ENCODE data around the gene BIRC5.
"Not testable (repeated sequence)": the region's sequence is repeated elsewhere in the genome, so short reads cannot be mapped to it uniquely, and the experiment has no call there.

The BIRC5 gene

GRCh38 chr17:78230996-78231935 is 17.2 kb downstream of the BIRC5 start, which contains the start of gene TMEM235:
Gene TMEM235 (plus strand): TSS chr17:78231631. CDS start chr17:78232024, 393 bp downstream.
- FAIRE-seq (no peak), DNase-seq (ENCODE audit: insufficient read length, low spot score) (no peak)
- TF ChIP-seq SPI1 (IDR thresholded peaks at IDR 0.05; ENCODE audit: low read depth, low read length), result no peak
- TF ChIP-seq POLR2A (IDR thresholded peaks at IDR 0.05; ENCODE audit: low read depth, low read length), result no peak
- TF ChIP-seq POU2F2 (IDR thresholded peaks at IDR 0.05; ENCODE audit: low read depth, low read length), result no peak
- TF ChIP-seq PAX5 (IDR thresholded peaks at IDR 0.05; ENCODE audit: insufficient read depth, low read length, severe bottlenecking), result no peak
- no peak for TF ChIP-seq POLR2AphosphoS5 (IDR thresholded peaks at IDR 0.05; ENCODE audit: low read depth, low read length)
- no peak for TF ChIP-seq TAF1 (IDR thresholded peaks at IDR 0.05; ENCODE audit: low read depth, low read length)

DNA sequence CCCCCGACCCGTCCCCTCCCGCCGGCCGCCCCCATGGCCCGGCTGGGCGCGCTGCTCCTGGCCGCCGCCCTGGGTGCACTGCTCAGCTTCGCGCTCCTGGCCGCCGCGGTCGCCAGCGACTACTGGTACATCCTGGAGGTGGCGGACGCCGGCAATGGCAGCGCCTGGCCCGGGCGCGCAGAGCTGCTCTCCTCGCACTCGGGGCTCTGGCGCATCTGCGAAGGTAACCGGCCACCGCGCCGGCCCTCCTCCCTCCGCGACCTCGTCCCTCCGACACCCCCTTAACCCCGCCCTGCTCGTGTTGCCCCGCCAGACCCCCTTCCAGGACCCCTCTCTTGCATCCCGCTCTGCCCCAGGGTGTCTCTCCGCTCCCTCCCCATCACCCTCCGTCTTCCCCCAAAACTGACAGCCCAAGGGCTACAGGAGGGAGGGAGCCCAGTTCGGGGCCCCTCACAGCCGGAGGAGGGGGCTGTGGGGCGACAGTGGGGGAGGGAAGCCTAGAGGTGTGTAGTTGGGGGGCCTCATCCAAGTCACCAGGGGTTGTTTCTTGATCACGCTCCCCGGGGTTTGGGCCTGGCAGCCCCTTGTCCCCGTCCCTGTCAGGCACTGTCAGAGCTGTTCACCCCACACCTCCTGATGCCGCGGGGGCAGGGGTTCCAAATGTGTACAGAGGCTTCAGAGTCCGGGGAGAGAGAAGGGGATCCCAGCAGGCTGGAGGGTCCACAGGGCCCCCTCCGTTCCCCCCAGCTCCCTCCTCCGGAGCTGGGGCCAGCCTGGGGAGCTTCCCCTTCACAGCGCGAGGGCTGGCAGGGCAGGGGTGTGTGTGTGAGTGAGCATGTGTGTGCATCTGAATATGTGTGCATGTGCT is 18.2 kb downstream of the BIRC5 start:
- no peak for FAIRE-seq
- TF ChIP-seq POLR2AphosphoS5 (IDR thresholded peaks at IDR 0.05; ENCODE audit: low read depth, low read length) (no peak), SPI1 (IDR thresholded peaks at IDR 0.05; ENCODE audit: low read depth, low read length) (no peak), POU2F2 (IDR thresholded peaks at IDR 0.05; ENCODE audit: low read depth, low read length) (no peak), POLR2A (IDR thresholded peaks at IDR 0.05; ENCODE audit: low read depth, low read length) (no peak), PAX5 (IDR thresholded peaks at IDR 0.05; ENCODE audit: insufficient read depth, low read length, severe bottlenecking) (no peak), TAF1 (IDR thresholded peaks at IDR 0.05; ENCODE audit: low read depth, low read length) (no peak)
- peak; percentile 54 for DNase-seq (ENCODE audit: insufficient read length, low spot score)

DNA sequence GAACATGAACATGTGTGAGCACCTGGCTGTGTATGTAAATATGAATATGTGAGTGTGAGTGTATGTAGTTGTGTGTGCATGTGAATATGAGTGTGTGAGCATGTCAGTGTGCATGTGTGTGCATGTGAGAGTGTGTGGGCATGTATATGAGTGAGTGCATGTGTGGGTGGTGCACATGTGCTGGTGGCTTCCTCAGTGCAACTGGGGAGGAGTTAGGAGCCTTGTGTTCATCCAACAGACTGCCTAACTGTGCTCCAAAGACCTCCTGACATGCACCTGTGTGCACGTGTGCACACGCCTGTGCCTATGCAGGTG is 18.8 kb downstream of the BIRC5 start:
- TF ChIP-seq POLR2AphosphoS5 (IDR thresholded peaks at IDR 0.05; ENCODE audit: low read depth, low read length) (no peak), PAX5 (IDR thresholded peaks at IDR 0.05; ENCODE audit: insufficient read depth, low read length, severe bottlenecking) (no peak), TAF1 (IDR thresholded peaks at IDR 0.05; ENCODE audit: low read depth, low read length) (no peak), POLR2A (IDR thresholded peaks at IDR 0.05; ENCODE audit: low read depth, low read length) (no peak), SPI1 (IDR thresholded peaks at IDR 0.05; ENCODE audit: low read depth, low read length) (no peak)
- DNase-seq (ENCODE audit: insufficient read length, low spot score) (no peak), FAIRE-seq (peak; percentile 85)

DNA sequence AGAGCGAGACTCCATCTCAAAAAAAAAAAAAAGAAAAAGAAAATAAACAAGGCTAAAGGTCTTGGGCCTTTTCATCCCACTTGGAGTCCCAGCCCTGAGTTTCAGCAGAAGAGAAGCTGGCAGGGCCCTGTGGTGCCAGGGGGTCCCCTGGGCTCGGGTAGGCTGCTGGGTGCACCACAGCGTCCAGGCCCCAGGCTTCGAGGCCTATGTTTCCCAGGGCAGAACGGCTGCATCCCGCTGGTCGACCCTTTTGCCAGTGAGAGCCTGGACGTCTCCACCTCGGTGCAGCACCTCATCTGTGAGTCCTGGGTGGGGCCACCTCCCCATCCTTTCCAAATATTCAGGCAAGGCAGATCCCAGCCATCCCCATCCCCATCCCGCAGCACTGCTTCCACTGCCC is 19.6 kb downstream of the BIRC5 start:
- no peak for DNase-seq (ENCODE audit: insufficient read length, low spot score)
- no peak for FAIRE-seq

GRCh38 chr17:78234261-78234865 is 20.3 kb downstream of the BIRC5 start:
- no peak for FAIRE-seq
- TF ChIP-seq PAX5 (IDR thresholded peaks at IDR 0.05; ENCODE audit: insufficient read depth, low read length, severe bottlenecking) (no peak), POLR2A (IDR thresholded peaks at IDR 0.05; ENCODE audit: low read depth, low read length) (no peak), POU2F2 (IDR thresholded peaks at IDR 0.05; ENCODE audit: low read depth, low read length) (no peak), TAF1 (IDR thresholded peaks at IDR 0.05; ENCODE audit: low read depth, low read length) (no peak), SPI1 (IDR thresholded peaks at IDR 0.05; ENCODE audit: low read depth, low read length) (no peak), POLR2AphosphoS5 (IDR thresholded peaks at IDR 0.05; ENCODE audit: low read depth, low read length) (no peak)
- no peak for DNase-seq (ENCODE audit: insufficient read length, low spot score)

More for the DNA sequence above, 19.6 kb downstream of the BIRC5 start:
- TF ChIP-seq POU2F2 (IDR thresholded peaks at IDR 0.05; ENCODE audit: low read depth, low read length), result no peak
- no peak for TF ChIP-seq PAX5 (IDR thresholded peaks at IDR 0.05; ENCODE audit: insufficient read depth, low read length, severe bottlenecking)
- no peak for TF ChIP-seq POLR2AphosphoS5 (IDR thresholded peaks at IDR 0.05; ENCODE audit: low read depth, low read length)
- no peak for TF ChIP-seq POLR2A (IDR thresholded peaks at IDR 0.05; ENCODE audit: low read depth, low read length)
- TF ChIP-seq SPI1 (IDR thresholded peaks at IDR 0.05; ENCODE audit: low read depth, low read length), result no peak
- TF ChIP-seq TAF1 (IDR thresholded peaks at IDR 0.05; ENCODE audit: low read depth, low read length), result no peak

DNA sequence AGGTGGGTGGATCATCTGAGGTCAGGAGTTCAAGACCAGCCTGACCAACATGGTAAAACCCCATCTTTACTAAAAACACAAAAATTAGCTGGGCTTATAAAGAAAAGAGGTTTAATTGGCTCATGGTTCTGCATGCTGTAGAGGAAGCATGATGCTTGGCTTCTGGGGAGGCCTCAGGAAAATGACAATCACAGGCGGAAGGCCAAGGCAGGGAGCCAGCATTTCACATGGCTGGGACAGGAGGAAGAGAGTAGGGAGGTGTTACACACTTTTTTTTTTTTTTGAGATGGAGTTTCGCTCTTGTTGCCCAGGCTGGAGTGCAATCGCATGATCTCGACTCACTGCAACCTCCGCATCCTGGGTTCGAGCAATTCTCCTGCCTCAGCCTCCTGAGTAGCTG is 21.0 kb downstream of the BIRC5 start:
- FAIRE-seq; DNase-seq (ENCODE audit: insufficient read length, low spot score): not testable (repeated sequence)

DNA sequence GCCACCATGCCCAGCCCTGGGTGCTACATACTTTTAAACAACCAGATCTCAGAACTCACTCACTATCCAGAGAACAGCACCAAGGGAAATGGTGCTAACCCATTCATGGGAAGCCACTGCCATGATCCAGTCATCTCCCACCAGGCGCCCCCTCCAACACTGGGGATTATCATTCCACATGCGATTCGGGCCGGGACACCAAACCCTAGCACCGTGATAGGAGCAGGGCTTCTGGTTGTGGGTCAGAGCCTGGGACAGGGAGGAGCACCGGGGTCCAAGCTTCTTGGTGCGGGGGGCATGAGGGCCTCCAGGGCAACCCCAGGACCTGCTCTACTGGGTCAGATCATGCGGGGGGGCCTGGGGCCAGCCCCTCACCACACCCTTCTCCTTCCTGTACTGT is 21.8 kb downstream of the BIRC5 start:
- FAIRE-seq (no peak), DNase-seq (ENCODE audit: insufficient read length, low spot score) (no peak)
- no peak for TF ChIP-seq POU2F2 (IDR thresholded peaks at IDR 0.05; ENCODE audit: low read depth, low read length)

DNA sequence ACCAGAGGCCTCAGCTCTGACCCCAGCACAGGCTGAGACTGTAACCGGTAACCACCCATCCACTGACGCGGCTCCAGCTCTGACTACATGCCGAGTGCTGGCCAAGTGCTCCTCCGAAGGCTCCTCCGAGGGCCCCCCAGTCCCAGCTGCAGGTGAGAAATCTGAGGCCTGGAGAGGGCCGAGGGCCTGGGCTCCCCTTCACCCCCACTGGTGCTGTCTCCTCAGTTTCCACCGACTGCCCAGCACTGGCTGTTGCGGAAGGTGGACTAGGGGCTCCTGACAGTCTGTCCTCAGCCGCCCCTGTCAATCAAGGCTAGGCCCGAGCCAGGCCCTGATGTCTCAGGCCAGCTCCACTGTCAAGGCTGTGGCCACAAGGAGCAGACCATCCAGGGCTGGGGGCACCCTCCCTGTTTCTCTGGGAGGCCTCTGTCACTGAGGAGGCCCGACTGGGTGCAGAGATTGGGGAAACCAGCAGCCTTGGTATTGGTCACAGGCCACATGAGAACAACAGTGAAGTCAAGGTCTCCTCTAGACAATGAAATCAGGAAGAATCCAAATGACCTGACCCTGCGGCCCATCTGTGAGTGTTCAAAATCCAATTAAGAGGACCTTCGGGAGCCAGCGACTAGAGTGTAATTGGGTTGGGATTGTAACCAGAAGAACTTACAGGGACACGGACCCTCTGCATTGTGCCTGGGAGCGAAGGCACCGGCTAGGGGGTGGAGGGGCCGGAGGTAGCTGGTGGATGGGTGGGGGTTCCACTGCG is 22.5 kb downstream of the BIRC5 start:
- no peak for DNase-seq (ENCODE audit: insufficient read length, low spot score)
- FAIRE-seq, result no peak
- TF ChIP-seq POLR2A (IDR thresholded peaks at IDR 0.05; ENCODE audit: low read depth, low read length) (no peak), SPI1 (IDR thresholded peaks at IDR 0.05; ENCODE audit: low read depth, low read length) (no peak), TAF1 (IDR thresholded peaks at IDR 0.05; ENCODE audit: low read depth, low read length) (no peak), PAX5 (IDR thresholded peaks at IDR 0.05; ENCODE audit: insufficient read depth, low read length, severe bottlenecking) (no peak), POLR2AphosphoS5 (IDR thresholded peaks at IDR 0.05; ENCODE audit: low read depth, low read length) (no peak), POU2F2 (IDR thresholded peaks at IDR 0.05; ENCODE audit: low read depth, low read length) (no peak)
